NCI-H1436 (cell line): ENCODE measurements around the gene MASP2.
"Not testable (repeated sequence)": the region's sequence is repeated elsewhere in the genome, so short reads cannot be mapped to it uniquely, and the experiment has no call there.

Experiments
- DNase-seq: peaks from one replicate; lab custom pipeline; 2025; lab: John Stamatoyannopoulos, UW

MASP2 gene

GRCh38 chr1:11046625-11047365 lies at the start of gene MASP2:
Gene MASP2 (minus strand): TSS chr1:11047239. CDS start chr1:11047207, 32 bp downstream.
- DNase-seq, result no peak

- DNase-seq, result not testable (repeated sequence)
Measured at GRCh38 chr1:11083784-11084183, 36.7 kb upstream of the MASP2 start.

- no peak for DNase-seq
Measured at GRCh38 chr1:11080931-11081330, 33.9 kb upstream of the MASP2 start.

GRCh38 chr1:11078631-11079030 lies 31.6 kb upstream of the MASP2 start:
- DNase-seq, result no peak

GRCh38 chr1:11073398-11073797 lies 26.4 kb upstream of the MASP2 start:
- not testable (repeated sequence) for DNase-seq

DNA sequence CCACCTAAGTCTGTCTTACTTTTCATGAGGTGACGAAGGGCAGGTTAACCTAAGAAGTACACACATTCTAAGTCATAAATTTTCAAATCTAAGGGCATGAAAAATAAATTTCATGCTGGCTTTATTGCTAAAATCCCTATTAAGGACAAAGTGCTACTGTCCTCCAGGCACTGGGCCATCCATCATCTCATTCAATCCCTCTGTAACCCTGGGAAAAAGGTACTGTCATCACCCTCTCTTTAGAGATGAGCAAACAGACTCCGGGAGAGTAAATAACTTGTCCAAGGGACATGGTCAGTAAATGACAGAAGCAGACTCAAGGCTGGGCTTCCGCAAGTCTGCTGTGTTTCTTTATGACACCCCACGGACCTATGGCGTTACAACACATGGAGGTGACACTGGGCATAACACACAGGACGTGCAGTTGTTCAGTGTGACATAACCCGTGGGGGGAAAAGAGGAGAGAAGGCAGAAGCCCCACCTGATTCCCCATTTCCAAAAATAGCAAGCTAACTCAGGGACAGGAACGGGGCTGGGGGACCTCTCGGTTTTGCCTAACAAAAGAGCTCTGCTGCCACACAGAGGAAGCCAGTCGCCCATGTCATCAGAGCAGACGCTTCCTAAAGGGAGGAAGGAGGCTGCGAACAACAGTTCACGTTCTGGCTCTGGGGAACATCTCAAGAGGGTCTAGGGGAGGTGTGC lies 25.3 kb upstream of the MASP2 start:
- peak; percentile 46 for DNase-seq

DNA sequence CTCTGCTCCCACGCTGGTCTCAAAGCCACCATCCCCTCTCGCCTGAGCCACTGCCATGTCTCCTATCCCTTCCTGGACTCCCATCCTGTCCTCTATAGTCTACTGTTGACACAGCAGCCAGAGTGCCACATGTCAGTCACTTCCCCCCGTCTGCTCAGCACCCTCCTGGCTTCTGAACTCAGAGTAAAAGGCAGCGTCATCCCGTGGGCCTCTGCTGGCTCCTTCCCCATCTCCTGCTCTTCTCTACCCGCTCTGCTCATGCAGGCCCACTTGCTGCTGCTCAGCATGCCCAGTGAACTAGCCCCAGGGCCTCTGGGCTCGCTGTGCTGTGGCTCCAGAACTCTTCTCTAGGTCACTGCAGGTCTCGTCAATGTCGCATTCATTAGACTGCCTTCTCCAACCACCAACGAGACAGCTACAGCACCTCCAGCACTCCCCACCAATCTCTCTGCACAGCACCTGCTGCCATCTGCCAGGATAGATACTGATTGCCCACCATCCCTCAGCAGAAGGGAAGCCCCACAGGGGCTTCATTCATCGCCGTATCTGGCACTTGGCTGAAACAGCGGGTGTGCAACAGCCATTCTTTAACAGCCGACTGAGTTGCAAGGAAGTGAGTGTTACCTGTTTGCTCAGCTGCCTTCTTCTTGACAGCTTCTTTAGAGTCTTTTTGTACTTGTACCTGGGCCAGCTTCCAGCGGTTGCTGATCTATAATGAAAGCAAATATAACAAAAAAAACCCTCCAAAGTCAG lies 24.6 kb upstream of the MASP2 start:
- peak; percentile 20 for DNase-seq

DNA sequence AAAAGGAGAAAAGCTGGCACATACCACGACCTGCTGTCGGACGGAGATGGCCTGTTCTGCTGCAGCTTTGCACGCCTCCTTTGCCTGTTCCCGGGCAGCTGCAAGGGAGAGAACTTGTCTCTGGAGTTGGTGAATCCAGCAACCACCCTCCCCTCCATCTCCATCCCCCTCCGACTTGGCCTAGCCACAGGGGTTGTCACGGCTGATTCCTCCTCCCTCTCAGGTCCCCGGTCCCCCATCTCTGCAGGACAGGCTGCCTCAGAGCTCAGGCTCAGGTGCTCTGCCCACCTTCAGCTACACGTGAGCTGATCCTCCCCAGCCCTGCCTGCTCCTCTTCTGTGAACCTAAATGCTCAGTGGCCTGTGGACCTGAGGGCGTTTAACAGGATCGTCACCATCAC lies 23.8 kb upstream of the MASP2 start:
- no peak for DNase-seq

- DNase-seq, result no peak
Measured at GRCh38 chr1:11068600-11069473, 21.8 kb upstream of the MASP2 start.

GRCh38 chr1:11067716-11068599 lies 20.9 kb upstream of the MASP2 start:
- DNase-seq, result no peak

DNA sequence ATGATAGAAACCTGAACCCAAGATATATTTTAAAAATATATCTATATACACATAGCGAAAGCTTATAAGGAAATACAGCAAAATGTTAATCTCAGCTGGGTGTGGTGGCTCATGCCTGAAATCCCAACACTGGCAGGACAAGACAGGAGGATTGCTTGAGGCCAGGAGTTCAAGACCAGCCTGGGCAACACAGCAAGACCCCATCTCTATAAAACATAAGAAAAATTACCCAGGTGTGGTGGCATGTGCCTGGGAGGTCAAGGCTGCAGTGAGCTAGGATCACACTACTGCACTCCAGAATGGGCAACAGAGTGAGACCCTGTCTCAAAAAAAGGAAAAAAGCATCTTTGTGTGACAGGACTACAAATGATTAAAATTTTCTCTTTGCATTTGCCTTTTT lies 18.8 kb upstream of the MASP2 start:
- no peak for DNase-seq

- no peak for DNase-seq
Measured at GRCh38 chr1:11064942-11065341, 17.9 kb upstream of the MASP2 start.

GRCh38 chr1:11063937-11064537 lies 17.0 kb upstream of the MASP2 start:
- DNase-seq, result not testable (repeated sequence)

GRCh38 chr1:11062965-11063401 lies 15.9 kb upstream of the MASP2 start:
- peak; percentile 58 for DNase-seq

GRCh38 chr1:11061652-11062365 lies 14.8 kb upstream of the MASP2 start:
- DNase-seq, result no peak

DNA sequence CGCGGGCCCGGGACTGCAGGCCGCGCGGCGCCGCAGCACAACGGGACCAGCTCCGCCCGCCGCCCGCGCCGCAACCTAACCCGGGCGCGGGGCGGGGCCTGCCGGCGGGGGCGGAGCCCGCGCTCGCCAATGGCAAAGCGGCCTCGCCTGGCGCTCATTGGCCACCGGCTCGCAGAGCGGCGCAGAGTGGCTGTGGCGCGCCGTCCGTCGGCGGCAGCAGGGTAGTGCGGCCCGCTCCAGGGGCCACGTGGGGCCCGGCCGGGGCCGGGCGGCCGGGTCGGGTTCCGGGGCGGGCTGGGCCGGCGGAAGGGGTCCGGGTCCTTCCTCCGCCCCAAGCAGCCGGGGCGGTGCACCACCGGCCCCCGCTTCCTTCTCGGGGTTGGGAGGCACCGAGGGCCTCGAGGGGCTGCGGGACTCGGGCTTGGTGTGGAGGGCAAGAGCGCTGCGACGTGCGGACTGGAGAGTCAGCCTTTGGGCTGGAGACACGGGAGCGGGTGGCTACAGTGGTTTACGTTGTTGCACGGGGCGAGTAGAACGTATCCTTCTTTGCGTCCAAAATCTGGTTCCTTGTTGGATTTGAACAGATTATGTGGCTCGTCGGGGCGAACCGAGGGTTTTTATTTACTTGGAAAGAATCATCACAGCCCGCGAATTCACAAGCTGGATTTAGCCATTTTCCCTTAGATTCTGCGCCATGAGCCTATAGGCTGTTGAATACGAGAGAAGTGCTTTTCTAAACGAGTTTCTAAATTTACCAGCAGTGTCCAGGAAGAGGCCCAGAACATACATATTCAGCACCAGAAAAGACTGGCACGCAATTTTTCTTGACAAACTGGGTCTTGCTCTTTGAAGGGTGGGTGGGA lies 13.2 kb upstream of the MASP2 start, which contains the start of gene SRM:
TSS of gene SRM (minus strand) at position 51 of the 863 bp plus-strand sequence. CDS start 75 bp downstream, outside the sequence.
- DNase-seq, result peak; percentile 83

DNA sequence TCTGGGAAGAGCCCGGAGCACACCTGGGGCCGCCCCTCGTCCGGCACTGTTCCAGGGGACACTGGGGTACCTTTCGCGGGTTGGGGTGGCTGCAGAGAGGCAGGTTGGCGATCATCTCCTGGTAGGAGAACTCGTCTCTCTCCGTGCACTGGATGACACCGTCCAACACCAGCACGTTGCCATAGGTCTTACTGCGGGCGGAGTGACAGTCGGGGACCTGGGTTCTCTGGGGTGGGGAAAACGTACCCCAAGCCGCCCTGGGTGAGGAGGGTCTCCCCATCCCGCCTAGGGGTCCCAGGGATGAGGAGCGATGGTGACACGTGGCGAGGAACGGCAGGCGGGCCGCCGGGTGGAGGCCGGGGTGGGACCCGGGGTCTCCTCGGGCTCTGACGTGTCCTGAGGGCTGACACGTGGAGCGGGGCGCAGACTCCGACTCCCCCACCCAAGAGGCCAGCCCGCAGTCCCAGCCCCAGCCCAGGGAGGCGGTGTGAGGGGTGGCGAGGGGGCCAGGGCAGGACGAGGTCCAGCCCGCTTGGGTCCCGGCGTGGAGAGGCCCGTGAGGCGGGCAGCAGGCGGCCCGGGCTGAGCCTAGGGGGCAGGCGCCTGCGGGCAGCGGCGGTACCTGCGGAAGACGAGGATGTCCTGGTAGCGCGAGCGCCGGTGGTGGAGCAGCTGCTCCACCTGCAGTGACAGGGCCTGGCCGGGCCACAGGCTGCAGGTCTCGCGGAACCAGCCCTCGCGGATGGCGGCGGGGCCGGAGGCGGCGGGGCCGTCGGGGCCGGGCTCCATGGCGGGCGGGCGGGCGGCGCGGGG lies 12.3 kb upstream of the MASP2 start:
- DNase-seq, result no peak
